ENCODE measurements around the gene SHISA3. TPM values are rescaled to one million over a fixed set of nuclear protein-coding genes. Genes with fewer than 3 reads are reported as not detected.

The SHISA3 gene
- total RNA-seq (2022; extraction: Qiagen RNA extraction), result not detected in 5 replicates

GRCh38 chr4:42396752-42397634 is at the start of gene SHISA3:
Gene SHISA3 (plus strand): TSS chr4:42397488. CDS start chr4:42398057, 569 bp downstream.

Other genes with a start within 250 kb of the SHISA3 start
- gene BEND4, start 244.8 kb upstream of the SHISA3 start, total RNA-seq (2022; extraction: Qiagen RNA extraction), result 0.05 TPM in 1 of 5 replicates, not detected in the others